Kasumi-1 (cell line): Measurements from ENCODE around the gene SCO2.
A peak's percentile ranks its signal among the peaks of the same experiment; 100 is the strongest.

Experiments used
- DNase-seq, 2 experiments: peaks; one replicate each; lab custom pipeline; 2025; lab: John Stamatoyannopoulos, UW

Gene SCO2

DNA sequence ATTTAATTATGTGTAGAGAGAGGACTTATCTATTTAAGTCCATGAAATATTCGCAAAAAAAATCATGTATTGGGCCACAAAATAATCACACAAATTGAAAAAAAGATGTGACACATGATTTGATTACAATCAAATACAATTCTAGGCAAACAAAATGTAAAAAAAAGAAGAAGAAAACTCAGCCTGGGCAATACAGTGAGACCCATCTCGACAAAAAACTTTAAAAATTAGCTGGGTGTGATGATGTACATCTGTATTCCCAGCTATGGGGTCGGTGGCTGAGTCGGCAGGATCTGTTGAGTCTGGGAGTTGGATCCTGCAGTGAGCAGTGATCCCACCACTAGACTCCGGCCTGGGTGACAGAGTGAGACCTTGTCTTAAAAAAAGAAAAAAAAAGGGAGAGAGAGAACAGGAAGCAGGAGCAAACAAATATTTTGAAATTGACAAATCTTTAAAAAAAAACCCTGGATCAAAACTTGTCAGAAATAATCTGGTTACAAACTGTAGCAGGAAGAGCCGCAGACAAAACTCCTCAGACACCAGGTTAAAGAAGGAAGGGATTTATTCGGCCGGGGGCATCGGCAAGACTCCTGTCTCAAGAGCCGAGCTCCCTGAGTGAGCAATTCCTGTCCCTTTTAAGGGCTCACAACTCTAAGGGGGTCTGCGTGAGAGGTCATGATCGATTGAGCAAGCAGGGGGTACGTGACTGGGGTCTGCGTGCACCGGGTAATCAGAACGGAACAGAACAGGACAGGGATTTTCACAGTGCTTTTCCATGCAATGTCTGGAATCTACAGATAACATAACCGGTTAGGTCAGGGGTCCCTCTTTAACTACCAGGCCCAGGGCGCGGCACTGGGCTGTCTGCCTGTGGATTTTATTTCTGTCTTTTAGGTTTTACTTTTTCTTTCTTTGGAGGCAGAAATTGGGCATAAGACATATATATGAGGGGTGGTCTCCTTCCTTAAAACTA, 7.7 kb upstream of the SCO2 start:
- no peak for DNase-seq

GRCh38 chr22:50531962-50532674, 6.7 kb upstream of the SCO2 start:
- DNase-seq = peak; percentile 24 to 27

DNA sequence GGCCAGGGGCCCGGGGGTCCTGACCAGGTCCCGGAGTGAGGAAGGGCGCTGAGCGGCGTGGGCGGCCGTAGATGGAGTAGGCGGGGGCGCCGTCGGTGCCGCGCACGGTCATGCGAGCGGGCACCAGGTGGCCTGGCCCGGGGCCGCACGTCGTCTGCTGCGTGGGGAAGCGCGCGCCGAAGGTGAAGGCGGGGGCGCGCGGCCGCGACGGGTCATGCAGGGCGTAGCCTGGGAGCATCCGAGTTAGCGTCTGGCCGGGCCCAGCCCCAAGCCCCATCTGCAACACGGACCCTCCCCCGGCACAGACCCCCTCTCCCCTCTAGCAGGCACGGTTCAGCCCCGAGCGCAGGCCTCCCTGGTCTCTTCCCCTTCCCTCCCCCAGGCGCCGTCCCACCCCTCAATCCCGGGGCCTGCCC, 6.2 kb upstream of the SCO2 start:
- peak; percentile 27 to 30 for DNase-seq

DNA sequence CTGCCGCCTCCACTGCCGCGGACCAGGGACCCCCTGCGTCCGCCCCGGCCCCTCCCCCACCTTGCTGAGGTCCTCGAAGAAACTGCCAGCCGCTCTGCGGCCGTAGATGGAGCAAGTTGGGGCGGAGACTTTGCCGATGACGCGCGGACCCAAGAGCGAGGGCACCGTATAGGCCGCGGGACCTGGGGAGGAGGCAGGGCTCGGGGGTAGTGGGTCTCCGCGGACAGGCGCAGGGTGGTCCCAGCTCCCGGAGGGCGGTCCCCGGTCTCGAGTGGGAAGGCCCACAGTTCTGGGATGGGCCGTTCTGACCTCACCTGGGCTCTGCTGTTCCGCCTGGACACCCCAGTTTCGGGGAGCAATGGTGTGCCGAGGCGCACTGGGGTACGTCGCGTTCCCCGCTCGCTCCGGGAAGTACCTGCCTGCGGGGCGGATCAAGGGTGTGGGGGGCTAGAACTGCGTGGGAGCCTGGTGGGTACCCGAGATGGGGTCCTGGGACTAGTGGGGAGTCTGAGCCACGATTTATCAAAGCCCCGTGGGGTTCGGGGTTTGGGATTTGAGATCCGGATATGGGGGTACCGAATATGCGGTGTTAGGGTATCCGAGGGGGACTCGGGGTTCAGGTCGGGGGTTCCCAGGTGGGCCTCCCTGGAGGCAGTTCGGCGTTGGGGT, 5.6 kb upstream of the SCO2 start:
- DNase-seq = peak; percentile 73 to 75

- DNase-seq = no peak
These were observed 5.1 kb upstream of the SCO2 start for GRCh38 chr22:50530580-50530876.

- DNase-seq = peak; percentile 38 to 56
These were observed 4.6 kb upstream of the SCO2 start, which contains the start of gene TYMP for GRCh38 chr22:50529897-50530579. TSS of gene TYMP (minus strand) at chr22:50530012. CDS start at chr22:50529709, 303 bp downstream.

DNA sequence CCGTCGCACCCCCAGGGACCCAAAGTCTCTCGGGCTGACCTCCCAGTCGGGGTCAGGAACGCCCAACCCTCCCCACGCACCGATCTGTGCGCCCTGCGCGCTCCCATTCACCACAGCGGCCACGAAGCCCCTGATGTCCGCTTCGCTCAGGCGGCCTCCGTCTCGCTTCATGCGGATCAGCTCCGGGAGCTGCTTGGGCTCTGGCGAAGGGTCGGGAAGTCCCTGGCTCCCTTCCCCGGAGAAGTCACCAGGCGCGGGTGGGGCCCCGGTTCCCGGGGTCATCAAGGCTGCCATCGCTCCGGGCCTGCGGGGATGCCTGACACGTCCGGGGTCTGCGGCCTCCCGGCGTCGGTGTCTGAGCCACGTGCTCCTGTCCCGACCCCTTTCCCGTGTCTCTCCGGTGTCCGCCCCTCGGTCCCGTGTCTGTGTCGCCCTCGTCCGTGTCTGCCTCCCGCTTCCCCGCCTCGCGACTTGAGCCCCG, 4.1 kb upstream of the SCO2 start:
- no peak for DNase-seq

GRCh38 chr22:50528682-50529415, 3.5 kb upstream of the SCO2 start:
- peak in 1 of 2 experiments; percentile 2 for DNase-seq

DNA sequence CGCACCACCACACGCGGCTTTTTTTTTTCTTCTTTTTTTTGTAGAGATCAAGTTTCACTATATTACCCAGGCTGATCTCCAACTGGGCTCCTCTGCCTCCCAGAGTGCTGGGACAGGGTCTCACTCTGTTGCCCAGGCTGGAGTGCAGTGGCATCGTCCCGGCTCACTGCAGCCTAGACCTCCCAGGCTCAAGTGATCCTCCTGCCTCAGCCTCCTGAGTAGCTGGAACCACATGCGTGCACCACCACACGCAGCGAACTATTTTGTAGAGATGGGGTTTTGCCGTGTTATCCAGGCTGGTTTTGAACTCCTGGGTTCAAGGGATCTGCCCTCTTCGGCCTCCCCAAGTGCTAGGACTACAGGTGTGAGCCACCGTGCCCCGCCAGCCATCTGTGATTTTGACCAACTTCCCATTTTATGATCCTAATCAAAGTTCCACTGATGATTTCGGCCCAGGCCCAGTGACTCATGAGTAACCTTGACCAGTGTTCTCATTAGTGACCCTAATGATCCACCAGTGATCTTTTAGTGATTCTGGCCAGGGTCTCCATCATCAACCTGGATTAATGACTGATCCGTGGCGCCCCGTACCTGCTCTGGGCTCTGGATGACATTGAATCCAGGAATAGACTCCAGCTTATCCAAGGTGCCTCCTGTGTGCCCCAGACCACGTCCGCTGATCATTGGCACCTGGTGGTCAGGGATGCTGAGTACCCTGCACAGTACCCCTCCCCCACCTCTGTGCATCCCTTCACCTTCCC, 2.7 kb upstream of the SCO2 start:
- DNase-seq = no peak

DNA sequence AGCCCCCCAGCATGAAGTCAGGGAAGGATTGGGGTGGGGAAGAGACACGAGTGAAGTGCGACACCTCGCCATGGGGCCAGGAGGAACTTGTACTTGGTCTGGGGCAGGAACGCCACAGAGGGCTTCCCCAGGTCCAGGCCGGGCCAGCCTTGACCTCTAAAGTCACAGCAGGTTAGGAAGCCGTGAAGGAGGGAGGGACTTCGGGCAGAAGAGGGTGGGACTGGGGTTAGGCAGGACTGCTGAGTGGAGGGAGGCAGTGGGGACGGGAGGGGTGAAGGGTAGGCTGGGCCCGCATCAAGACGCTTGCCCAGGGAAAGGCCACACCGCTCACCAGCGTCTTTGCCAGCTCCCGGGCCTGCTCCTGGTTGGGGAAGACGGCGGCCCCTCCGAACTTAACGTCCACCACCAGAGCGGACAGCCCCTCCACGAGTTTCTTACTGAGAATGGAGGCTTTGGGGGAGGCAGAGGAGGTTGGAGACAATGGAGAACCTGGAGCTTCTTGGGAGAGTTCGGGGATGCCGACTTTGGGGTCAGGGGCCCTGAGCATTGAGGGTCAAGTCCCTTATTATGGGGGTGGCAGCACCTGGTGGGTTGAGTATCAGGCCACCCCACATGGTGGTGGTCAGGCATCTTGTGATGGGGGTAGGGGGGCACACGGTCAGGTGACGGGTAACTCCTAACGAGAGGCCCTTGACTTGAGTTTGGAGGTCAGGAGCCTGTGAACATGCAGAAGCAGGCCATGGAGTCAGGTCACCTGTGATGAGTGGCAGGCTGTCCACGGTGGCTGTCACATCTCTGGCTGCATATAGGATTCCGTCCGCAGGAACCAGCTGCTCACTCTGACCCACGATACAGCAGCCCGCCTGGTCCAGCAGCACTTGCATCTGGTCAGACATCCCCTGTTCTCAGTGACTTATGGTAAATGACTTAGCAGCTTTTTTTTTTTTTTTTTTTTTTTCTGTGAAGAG, 1.7 kb upstream of the SCO2 start:
- peak; percentile 75 to 84 for DNase-seq

GRCh38 chr22:50526108-50526833, 873 bp upstream of the SCO2 start:
- peak; percentile 61 to 66 for DNase-seq

DNA sequence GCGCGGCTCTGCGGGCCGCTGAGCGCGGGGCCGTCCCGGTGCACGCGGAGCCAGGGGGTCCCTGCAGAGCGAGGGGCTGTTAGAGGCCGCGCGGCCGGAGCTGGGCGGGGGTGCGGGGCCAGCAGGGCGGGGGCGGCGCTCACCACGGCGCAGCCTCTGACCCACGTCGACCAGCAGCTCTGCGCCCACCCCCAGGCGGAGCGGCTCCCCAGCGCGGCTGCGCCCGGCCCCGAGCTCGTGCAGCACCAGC, 385 bp upstream of the SCO2 start:
- no peak for DNase-seq

DNA sequence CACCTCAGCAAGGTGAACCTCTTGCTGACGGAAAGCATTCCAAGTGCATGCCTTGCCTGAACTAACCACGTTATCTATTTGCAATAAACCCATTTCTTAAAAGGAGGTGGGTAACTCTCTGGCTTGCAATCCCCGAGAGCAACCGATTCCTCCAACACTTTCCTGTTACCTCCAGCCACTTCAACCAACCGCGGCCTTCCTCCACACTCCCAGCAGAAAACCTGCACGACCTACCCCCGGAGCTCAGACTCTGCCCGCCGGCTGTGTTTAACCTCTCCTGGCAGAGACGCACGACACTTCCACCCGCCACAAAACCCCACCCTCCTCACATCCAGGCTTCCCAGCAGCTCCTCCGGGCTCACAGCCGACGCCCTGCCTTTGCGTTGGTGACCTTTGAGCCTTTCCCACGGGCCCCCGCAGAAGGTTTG, 708 bp downstream of the SCO2 start:
- DNase-seq = peak; percentile 25 to 33

- DNase-seq = no peak
These were observed 1.4 kb downstream of the SCO2 start for GRCh38 chr22:50523806-50524675.

GRCh38 chr22:50523458-50523805, 2.0 kb downstream of the SCO2 start:
- no peak for DNase-seq

DNA sequence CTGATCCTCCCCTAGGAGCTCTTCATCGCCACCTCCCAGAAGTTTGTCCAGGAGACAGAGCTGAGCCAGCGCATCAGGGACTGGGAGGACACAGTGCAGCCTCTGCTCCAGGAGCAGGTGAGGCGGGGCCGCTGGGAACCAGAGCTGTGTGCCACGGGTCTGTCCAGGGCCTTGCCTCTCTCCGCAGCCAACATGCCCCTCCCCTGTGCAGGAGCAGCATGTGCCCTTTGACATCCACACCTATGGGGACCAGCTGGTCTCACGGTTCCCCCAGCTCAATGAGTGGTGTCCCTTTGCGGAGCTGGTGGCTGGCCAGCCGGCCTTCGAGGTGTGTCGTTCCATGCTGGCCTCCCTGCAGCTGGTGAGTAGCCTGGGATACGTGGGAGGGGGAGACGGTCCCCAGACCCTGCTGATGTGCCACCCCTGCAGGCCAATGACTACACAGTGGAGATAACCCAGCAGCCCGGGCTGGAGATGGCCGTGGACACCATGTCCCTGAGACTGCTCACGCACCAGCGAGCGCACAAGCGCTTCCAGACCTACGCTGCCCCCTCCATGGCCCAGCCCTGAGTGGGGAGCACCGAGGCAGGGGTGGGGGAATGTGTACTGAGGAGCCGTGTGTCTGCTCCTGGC, 2.5 kb downstream of the SCO2 start:
- no peak for DNase-seq

DNA sequence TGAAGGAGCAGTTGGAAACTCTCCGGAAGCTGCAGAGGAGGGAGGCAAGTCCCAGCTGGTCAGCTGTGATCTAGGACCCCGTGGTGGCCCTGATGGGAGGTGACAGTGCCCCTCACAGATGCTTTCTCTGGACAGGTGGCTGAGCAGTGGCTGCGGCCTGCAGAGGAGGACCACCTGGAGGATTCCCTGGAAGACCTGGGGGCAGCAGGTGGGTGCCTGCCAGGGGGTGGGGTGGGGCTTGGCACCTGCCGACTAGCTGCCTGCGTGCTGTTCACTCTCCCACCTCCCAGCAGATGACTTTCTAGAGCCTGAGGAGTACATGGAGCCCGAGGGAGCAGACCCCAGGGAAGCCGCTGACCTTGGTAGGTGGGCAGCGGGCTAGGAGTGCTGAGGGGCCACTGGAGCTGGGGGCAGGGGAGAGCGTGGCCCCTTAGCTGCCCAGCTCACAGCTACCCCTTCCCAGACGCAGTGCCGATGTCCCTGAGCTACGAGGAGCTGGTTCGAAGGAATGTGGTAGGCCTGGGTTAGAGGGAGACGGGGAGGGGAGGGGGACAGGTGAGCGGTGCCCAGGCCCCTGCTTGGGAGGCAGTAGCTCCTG, 3.1 kb downstream of the SCO2 start:
- no peak for DNase-seq
